Inflammatory macrophage treated with lipopolysaccharide for 4 hours (primary cell): ENCODE results near the gene CELF5.
"Not testable (repeated sequence)": the region's sequence is repeated elsewhere in the genome, so short reads cannot be mapped to it uniquely, and the experiment has no call there.

Experiments
- DNase-seq: peaks from one replicate; pipeline ENCODE4 v3.0.0-alpha.2; 2020

Gene CELF5

GRCh38 chr19:3296446-3296845 lies 72.0 kb downstream of the CELF5 start:
- DNase-seq, result no peak

GRCh38 chr19:3298853-3299449 lies 74.5 kb downstream of the CELF5 start:
- no peak for DNase-seq

- not testable (repeated sequence) for DNase-seq
Observed at GRCh38 chr19:3300566-3300965, 76.1 kb downstream of the CELF5 start.

- no peak for DNase-seq
Observed at GRCh38 chr19:3302755-3303154, 78.3 kb downstream of the CELF5 start.

GRCh38 chr19:3304871-3305423 lies 80.5 kb downstream of the CELF5 start:
- peak; percentile 63 for DNase-seq

- DNase-seq, result no peak
Observed at GRCh38 chr19:3309724-3310123, 85.3 kb downstream of the CELF5 start.

GRCh38 chr19:3310280-3310679 lies 85.8 kb downstream of the CELF5 start:
- no peak for DNase-seq

GRCh38 chr19:3310711-3311110 lies 86.2 kb downstream of the CELF5 start:
- DNase-seq, result no peak

- DNase-seq, result no peak
Observed at GRCh38 chr19:3313199-3313575, 88.7 kb downstream of the CELF5 start.

GRCh38 chr19:3314962-3315675 lies 90.7 kb downstream of the CELF5 start:
- no peak for DNase-seq

GRCh38 chr19:3315676-3315973 lies 91.2 kb downstream of the CELF5 start:
- DNase-seq, result no peak

- DNase-seq, result no peak
Observed at GRCh38 chr19:3316132-3316648, 91.7 kb downstream of the CELF5 start.

GRCh38 chr19:3316659-3317207 lies 92.3 kb downstream of the CELF5 start:
- DNase-seq, result no peak

GRCh38 chr19:3319643-3320353 lies 95.3 kb downstream of the CELF5 start:
- DNase-seq, result no peak

GRCh38 chr19:3320354-3320670 lies 95.9 kb downstream of the CELF5 start:
- no peak for DNase-seq

- DNase-seq, result no peak
Observed at GRCh38 chr19:3320853-3321252, 96.4 kb downstream of the CELF5 start.

GRCh38 chr19:3321696-3322095 lies 97.2 kb downstream of the CELF5 start:
- DNase-seq, result no peak

GRCh38 chr19:3322199-3322978 lies 97.9 kb downstream of the CELF5 start:
- no peak for DNase-seq

- no peak for DNase-seq
Observed at GRCh38 chr19:3323026-3323425, 98.6 kb downstream of the CELF5 start.

- no peak for DNase-seq
Observed at GRCh38 chr19:3323658-3324057, 99.2 kb downstream of the CELF5 start.

GRCh38 chr19:3324405-3324856 lies 100.0 kb downstream of the CELF5 start:
- peak; percentile 55 for DNase-seq

GRCh38 chr19:3325451-3325850 lies 101.0 kb downstream of the CELF5 start:
- DNase-seq, result no peak

- no peak for DNase-seq
Observed at GRCh38 chr19:3328743-3329142, 104.3 kb downstream of the CELF5 start.
